Natural killer cell (primary cell): ENCODE results near the gene RBFA. TPM values are rescaled to one million over a fixed set of nuclear protein-coding genes. Genes with fewer than 3 reads are reported as not detected.
"Not testable (repeated sequence)": the region's sequence is repeated elsewhere in the genome, so short reads cannot be mapped to it uniquely, and the experiment has no call there.

Experiments
- ATAC-seq, 3 donors: fragments of 150-1000 bp in 2 of 3; fragments of 200-7000 bp in 1 of 3; cut with Tn5 transposase; 1 replicate in 1 of 3; 2 replicates in 2 of 3; pipeline ENCODE4 v1.10.0; 2021; ENCODE audit warnings: mild to moderate bottlenecking in 2 of 3, moderate library complexity in 2 of 3
- DNase-seq, 2 donors: peaks; one replicate each; pipeline versions ENCODE4 v3.0.0 to v3.0.0-alpha.2; 2013 to 2021; ENCODE audit warnings: mixed read lengths in 1 of 2
- H3K27ac ChIP-seq: one replicate; pipeline ENCODE4 v1.5.1; 2013; ENCODE audit warnings: mild to moderate bottlenecking, low read length
- H3K27me3 ChIP-seq: one replicate; pipeline ENCODE4 v1.6.1; 2013; ENCODE audit warnings: low read length; ENCODE audit not compliant: control insufficient read depth, insufficient read depth
- H3K36me3 ChIP-seq: one replicate; pipeline ENCODE4 v1.6.1; 2013; ENCODE audit warnings: low read length; ENCODE audit not compliant: control insufficient read depth, insufficient read depth
- H3K4me1 ChIP-seq: one replicate; pipeline ENCODE4 v1.6.1; 2013; ENCODE audit warnings: low read length; ENCODE audit not compliant: control insufficient read depth, insufficient read depth
- H3K4me3 ChIP-seq: one replicate; pipeline ENCODE4 v1.5.1; 2013; ENCODE audit warnings: low read length
- H3K9me3 ChIP-seq: one replicate; pipeline ENCODE4 v1.6.1; 2013; ENCODE audit warnings: low read length; ENCODE audit not compliant: control insufficient read depth, insufficient read depth
- H3K27ac Mint-ChIP-seq, 2 donors: one replicate each; pipeline ENCODE4 v1.8.0; 2022; ENCODE audit warnings: mild to moderate bottlenecking in 2 of 2, mixed read lengths in 2 of 2, moderate library complexity in 1 of 2
- H3K27me3 Mint-ChIP-seq, 2 donors: one replicate each; pipeline ENCODE4 v1.8.0; 2022; ENCODE audit warnings: low read depth in 2 of 2, mixed read lengths in 2 of 2
- H3K36me3 Mint-ChIP-seq: one replicate; pipeline ENCODE4 v1.8.0; 2022; ENCODE audit warnings: mixed read lengths
- H3K4me1 Mint-ChIP-seq, 2 donors: one replicate each; pipeline ENCODE4 v1.8.0; 2022; ENCODE audit warnings: mixed read lengths in 2 of 2
- H3K4me3 Mint-ChIP-seq: one replicate; pipeline ENCODE4 v1.8.0; 2022; ENCODE audit warnings: mild to moderate bottlenecking, moderate library complexity, mixed read lengths
- H3K9me3 Mint-ChIP-seq, 2 donors: one replicate each; pipeline ENCODE4 v1.8.0; 2022; ENCODE audit warnings: mixed read lengths in 2 of 2
- WGBS: methylation state at CpG from one replicate; pipeline ENCODE4 v1.1.7; 2013; ENCODE audit warnings: missing lambda C conversion rate; ENCODE audit not compliant: insufficient coverage; 5-methylcytosine and 5-hydroxymethylcytosine counted together
- intact Hi-C: fragments of 100-400 bp; cut with micrococcal nuclease; formaldehyde crosslinking; loops from one replicate; pipeline ENCODE4 v1.14.2; 2022
- total RNA-seq, 4 donors: library from RNA; stranded (reverse); fragments of 120-200 nt in 1 of 4; gene quantifications; one replicate each; pipeline versions ENCODE4 v1.2.3 to v1.2.4, GENCODE V29; 2013 to 2022
- TF ChIP-seq, protein P1 (sequence below): fragments of 200-600 bp; IDR thresholded peaks from one replicate; pipeline ENCODE4 v1.8.0; 2022; ENCODE audit warnings: antibody characterized with exemption

The RBFA gene
- total RNA-seq, 3 donors from 2014 or later (not counting 1 experiment from before 2014, with no cell fraction given): 11.9 to 17.7 (median 12.4) TPM

DNA sequence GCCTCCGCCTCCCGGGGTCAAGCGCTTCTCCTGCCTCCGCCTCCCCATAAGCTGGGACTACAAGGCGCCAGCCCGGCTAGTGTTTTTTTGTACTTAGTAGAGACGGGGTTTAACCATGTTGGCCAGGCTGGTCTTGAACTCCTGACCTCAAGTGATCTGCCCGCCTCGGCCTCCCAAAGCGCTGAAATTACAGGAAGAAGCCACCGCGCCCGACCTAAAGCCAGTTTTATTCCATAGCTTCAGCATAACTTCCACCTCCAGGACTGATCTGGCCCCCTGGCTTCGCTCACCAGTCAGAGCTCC, 45.1 kb upstream of the RBFA start:
- Histone ChIP-seq H3K4me1 (peaks cover 19% of the 10 kb centered on the region), H3K27me3 (no peaks in the 10 kb centered on the region), H3K9me3 (no peaks in the 10 kb centered on the region), H3K36me3 (peaks cover 5% of the 10 kb centered on the region), H3K27ac (peak overlapping the region; percentile 90), H3K4me3 (peak overlapping the region; percentile 61)
- Mint-ChIP-seq H3K4me1 (peaks cover 27 to 28% of the 10 kb centered on the region in 2 donors), H3K27me3 (peaks cover 0 to 3% of the 10 kb centered on the region in 2 donors), H3K4me3 (peak overlapping the region; percentile 97), H3K36me3 (no peaks in the 10 kb centered on the region), H3K27ac (peak overlapping the region; percentile 90 to 94), H3K9me3 (no peaks in the 10 kb centered on the region)
- TF ChIP-seq, protein P1, sequence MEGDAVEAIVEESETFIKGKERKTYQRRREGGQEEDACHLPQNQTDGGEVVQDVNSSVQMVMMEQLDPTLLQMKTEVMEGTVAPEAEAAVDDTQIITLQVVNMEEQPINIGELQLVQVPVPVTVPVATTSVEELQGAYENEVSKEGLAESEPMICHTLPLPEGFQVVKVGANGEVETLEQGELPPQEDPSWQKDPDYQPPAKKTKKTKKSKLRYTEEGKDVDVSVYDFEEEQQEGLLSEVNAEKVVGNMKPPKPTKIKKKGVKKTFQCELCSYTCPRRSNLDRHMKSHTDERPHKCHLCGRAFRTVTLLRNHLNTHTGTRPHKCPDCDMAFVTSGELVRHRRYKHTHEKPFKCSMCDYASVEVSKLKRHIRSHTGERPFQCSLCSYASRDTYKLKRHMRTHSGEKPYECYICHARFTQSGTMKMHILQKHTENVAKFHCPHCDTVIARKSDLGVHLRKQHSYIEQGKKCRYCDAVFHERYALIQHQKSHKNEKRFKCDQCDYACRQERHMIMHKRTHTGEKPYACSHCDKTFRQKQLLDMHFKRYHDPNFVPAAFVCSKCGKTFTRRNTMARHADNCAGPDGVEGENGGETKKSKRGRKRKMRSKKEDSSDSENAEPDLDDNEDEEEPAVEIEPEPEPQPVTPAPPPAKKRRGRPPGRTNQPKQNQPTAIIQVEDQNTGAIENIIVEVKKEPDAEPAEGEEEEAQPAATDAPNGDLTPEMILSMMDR: no peak
- intact Hi-C loops: loop anchor here (5.0 kb wide), 1 partner anchor 37 kb away; the partner anchor contains the start of gene SLC66A2
- 77% methylated on average over 14 of the region's 14 CpGs for WGBS
- ATAC-seq (no peak), DNase-seq (no peak)

DNA sequence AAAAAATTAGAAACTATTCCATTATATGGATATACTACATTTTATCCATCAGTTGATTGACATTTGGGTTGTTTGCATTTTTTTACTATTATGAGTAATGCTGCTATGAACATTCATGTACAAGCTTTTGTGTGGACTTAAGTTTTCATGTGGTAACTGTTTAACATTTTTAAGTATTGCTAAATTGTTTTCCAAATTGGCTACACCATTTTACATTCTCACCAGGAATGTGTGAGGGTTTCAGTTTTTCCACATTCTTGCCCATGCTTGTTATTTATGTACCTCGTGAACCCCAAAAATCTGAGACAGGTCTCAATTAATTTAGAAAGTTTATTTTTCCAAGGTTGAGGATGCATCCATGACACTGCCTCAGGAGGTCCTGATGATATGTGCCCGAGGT, 42.7 kb upstream of the RBFA start:
- 89% methylated on average over 2 of the region's 2 CpGs for WGBS
- intact Hi-C loops: no loop called here
- H3K4me3 Mint-ChIP-seq: no peak overlapping the region

DNA sequence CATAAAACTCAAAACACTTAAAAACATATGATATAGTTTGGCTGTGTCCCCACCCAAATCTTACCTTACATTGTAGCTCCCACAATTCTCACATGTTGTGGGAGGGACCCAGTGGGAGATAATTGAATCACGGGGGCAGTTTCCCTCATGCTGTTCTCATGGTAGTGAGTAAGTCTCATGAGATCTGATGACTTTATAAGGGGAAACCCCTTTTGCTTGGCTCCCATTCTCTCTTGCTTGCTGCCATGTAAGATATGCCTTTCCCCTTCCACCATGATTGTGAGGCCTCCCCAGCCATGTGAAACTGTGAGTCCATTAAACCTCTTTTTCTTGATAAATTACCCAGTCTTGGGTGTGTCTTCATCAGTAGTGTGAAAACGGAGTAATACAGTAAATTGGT, 34.5 kb upstream of the RBFA start:
- intact Hi-C loops: not testable (repeated sequence)
- WGBS: 77% methylated on average over 1 of the region's 2 CpGs

More for the DNA sequence above, 42.7 kb upstream of the RBFA start:
- ATAC-seq (no peak), DNase-seq (no peak)
- Histone ChIP-seq H3K27me3 (no peaks in the 10 kb centered on the region), H3K27ac (no peak overlapping the region), H3K9me3 (no peaks in the 10 kb centered on the region), H3K36me3 (no peaks in the 10 kb centered on the region), H3K4me3 (no peak overlapping the region), H3K4me1 (peaks cover 12% of the 10 kb centered on the region)
- Mint-ChIP-seq H3K36me3 (no peaks in the 10 kb centered on the region), H3K9me3 (no peaks in the 10 kb centered on the region), H3K4me1 (peaks cover 18 to 19% of the 10 kb centered on the region in 2 donors), H3K27ac (no peak overlapping the region), H3K27me3 (peaks cover 0 to 3% of the 10 kb centered on the region in 2 donors)
- TF ChIP-seq, protein P1: no peak

DNA sequence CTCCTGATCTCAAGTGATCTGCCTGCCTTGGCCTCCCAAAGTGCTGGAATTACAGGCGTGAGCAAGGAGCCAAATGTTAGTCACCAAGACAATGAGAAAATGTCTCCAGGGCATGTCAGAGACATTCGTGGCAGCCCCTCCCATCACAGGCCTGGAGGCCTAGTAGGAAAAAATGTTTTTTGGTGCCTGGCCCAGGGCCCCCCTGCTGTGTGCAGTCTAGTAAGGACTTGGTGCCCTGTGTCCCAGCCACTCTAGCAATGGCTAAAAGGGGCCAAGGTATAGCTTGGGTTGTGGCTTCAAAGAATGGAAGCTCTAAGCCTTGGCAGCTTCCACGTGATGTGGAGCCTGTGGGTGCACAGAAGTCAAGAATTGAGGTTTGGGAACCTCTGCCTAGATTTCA, 33.4 kb upstream of the RBFA start:
- H3K36me3 Mint-ChIP-seq: no peaks in the 10 kb centered on the region
- TF ChIP-seq, protein P1: no peak
- Histone ChIP-seq H3K4me1 (no peaks in the 10 kb centered on the region), H3K9me3 (peaks cover 4% of the 10 kb centered on the region), H3K4me3 (no peak overlapping the region), H3K36me3 (no peaks in the 10 kb centered on the region), H3K27me3 (no peaks in the 10 kb centered on the region), H3K27ac (no peak overlapping the region)
- H3K4me1 Mint-ChIP-seq: no peaks in the 10 kb centered on the region
- H3K27ac Mint-ChIP-seq: no peak overlapping the region
- DNase-seq (no peak), ATAC-seq (no peak)
- H3K27me3 Mint-ChIP-seq: peaks cover 0 to 5% of the 10 kb centered on the region in 2 donors
- H3K4me3 Mint-ChIP-seq: no peak overlapping the region
- intact Hi-C loops: no loop called here
- 76% methylated on average over 3 of the region's 3 CpGs for WGBS
- peaks cover 0 to 6% of the 10 kb centered on the region in 2 donors for H3K9me3 Mint-ChIP-seq

More for the DNA sequence above, 34.5 kb upstream of the RBFA start:
- H3K4me1 ChIP-seq, H3K4me3 Mint-ChIP-seq, H3K27ac ChIP-seq, H3K4me1 Mint-ChIP-seq, H3K4me3 ChIP-seq, H3K9me3 ChIP-seq, H3K27ac Mint-ChIP-seq, H3K9me3 Mint-ChIP-seq, DNase-seq, ATAC-seq, H3K36me3 Mint-ChIP-seq, H3K36me3 ChIP-seq, H3K27me3 ChIP-seq, H3K27me3 Mint-ChIP-seq: not testable (repeated sequence)
